Esophagus squamous epithelium (tissue), 5 donors: Measurements from ENCODE around the gene TBX3. TPM values are rescaled to one million over a fixed set of nuclear protein-coding genes. Genes with fewer than 3 reads are reported as not detected.

Experiments
- DNase-seq: peaks from one replicate; lab custom pipeline; 2025; lab: John Stamatoyannopoulos, UW
- H3K27ac ChIP-seq, 4 donors: fragments of 200-600 bp; sonication (generic); one replicate each; pipeline ENCODE4 v1.5.1; 2016 to 2019; ENCODE audit warnings: mild to moderate bottlenecking in 1 of 4
- H3K27me3 ChIP-seq, 4 donors: fragments of 200-600 bp; sonication (generic); 1 replicate in 3 of 4; 2 replicates in 1 of 4; pipeline versions ENCODE4 v1.5.1 to v1.6.0; 2017 to 2021; ENCODE audit warnings: antibody characterized with exemption in 1 of 4
- H3K36me3 ChIP-seq, 3 donors: fragments of 200-600 bp; sonication (generic); one replicate each; pipeline ENCODE4 v1.5.1; 2016 to 2019
- H3K4me1 ChIP-seq, 3 donors: fragments of 200-600 bp; sonication (generic); one replicate each; pipeline ENCODE4 v1.5.1; 2017 to 2019
- H3K4me3 ChIP-seq, 4 donors: fragments of 200-600 bp; sonication (generic); 1 replicate in 3 of 4; 2 replicates in 1 of 4; pipeline ENCODE4 v1.5.1; 2016 to 2019; ENCODE audit warnings: mild to moderate bottlenecking in 2 of 4, moderate library complexity in 1 of 4
- H3K9me3 ChIP-seq, 3 donors: fragments of 200-600 bp; sonication (generic); one replicate each; pipeline ENCODE4 v1.5.1; 2016 to 2019
- POLR2A ChIP-seq, 4 donors: fragments of 450-650 bp; IDR thresholded peaks; one replicate each; pipeline ENCODE4 v1.6.1; 2017; ENCODE audit warnings: antibody characterized with exemption in 4 of 4, mild to moderate bottlenecking in 4 of 4, moderate library complexity in 3 of 4
- WGBS, 2 donors: methylation state at CpG; one replicate each; pipeline ENCODE4 v1.1.5; 2018; 5-methylcytosine and 5-hydroxymethylcytosine counted together
- intact Hi-C: fragments of 100-400 bp; cut with DNase I; formaldehyde crosslinking; loops from one replicate; pipeline ENCODE4 v1.15.0; 2022
- total RNA-seq, 4 donors: library from RNA; depleted of rRNA; stranded (reverse); fragments of >200 nt; gene quantifications; one replicate each; pipeline ENCODE4 v1.1.0, GENCODE V29; 2016
- TF ChIP-seq, protein P1 (sequence below), 6 experiments: fragments of 450-650 bp in 4 of 6; fragments of 200-600 bp in 2 of 6; sonication (generic) in 2 of 6; IDR thresholded peaks; one replicate each; pipeline ENCODE4 v1.5.1; 2016 to 2019; ENCODE audit warnings: antibody characterized with exemption in 6 of 6, mild to moderate bottlenecking in 4 of 6, moderate library complexity in 4 of 6
- donor health status: DM: yes; HTN: yes; CAD: no.

TBX3 gene
- total RNA-seq, 4 donors from 2014 or later = 2.0 to 2.5 (median 2.4) TPM

- intact Hi-C loops = no loop called here
- Histone ChIP-seq H3K4me3 (peak overlapping the region in 3 of 4 donors; percentile 55 to 78 (median 70)), H3K27me3 (peaks cover 0 to 67% (median under 1%) of the 10 kb centered on the region in 4 donors)
Observed at GRCh38 chr12:114680604-114681069, 3.3 kb downstream of the TBX3 start.

GRCh38 chr12:114679942-114680341 is 4.0 kb downstream of the TBX3 start:
- 73 to 80% methylated on average over 11 of the region's 11 CpGs for WGBS, 2 donors
- H3K4me3 ChIP-seq = peak overlapping the region in 3 of 4 donors; percentile 55 to 78 (median 70)
- no peaks in the 10 kb centered on the region for H3K9me3 ChIP-seq
- intact Hi-C loops = no loop called here
- H3K27me3 ChIP-seq = peaks cover 0 to 64% (median 0%) of the 10 kb centered on the region in 4 donors
- H3K36me3 ChIP-seq = peaks cover 0 to 20% (median 0%) of the 10 kb centered on the region in 3 donors
- H3K4me1 ChIP-seq = peaks cover 2 to 56% (median 11%) of the 10 kb centered on the region in 3 donors
- no peak for DNase-seq
- TF ChIP-seq, protein P1, sequence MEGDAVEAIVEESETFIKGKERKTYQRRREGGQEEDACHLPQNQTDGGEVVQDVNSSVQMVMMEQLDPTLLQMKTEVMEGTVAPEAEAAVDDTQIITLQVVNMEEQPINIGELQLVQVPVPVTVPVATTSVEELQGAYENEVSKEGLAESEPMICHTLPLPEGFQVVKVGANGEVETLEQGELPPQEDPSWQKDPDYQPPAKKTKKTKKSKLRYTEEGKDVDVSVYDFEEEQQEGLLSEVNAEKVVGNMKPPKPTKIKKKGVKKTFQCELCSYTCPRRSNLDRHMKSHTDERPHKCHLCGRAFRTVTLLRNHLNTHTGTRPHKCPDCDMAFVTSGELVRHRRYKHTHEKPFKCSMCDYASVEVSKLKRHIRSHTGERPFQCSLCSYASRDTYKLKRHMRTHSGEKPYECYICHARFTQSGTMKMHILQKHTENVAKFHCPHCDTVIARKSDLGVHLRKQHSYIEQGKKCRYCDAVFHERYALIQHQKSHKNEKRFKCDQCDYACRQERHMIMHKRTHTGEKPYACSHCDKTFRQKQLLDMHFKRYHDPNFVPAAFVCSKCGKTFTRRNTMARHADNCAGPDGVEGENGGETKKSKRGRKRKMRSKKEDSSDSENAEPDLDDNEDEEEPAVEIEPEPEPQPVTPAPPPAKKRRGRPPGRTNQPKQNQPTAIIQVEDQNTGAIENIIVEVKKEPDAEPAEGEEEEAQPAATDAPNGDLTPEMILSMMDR (IDR thresholded peaks at IDR 0.05) = no peak
- no peak for TF ChIP-seq POLR2A (IDR thresholded peaks at IDR 0.05)
- no peak overlapping the region for H3K27ac ChIP-seq

More at GRCh38 chr12:114680604-114681069, 3.3 kb downstream of the TBX3 start:
- H3K27ac ChIP-seq = peak overlapping the region in 2 of 4 donors; percentile 92 to 94
- TF ChIP-seq, protein P1 (IDR thresholded peaks at IDR 0.05) = no peak
- TF ChIP-seq POLR2A (IDR thresholded peaks at IDR 0.05) = no peak
- H3K36me3 ChIP-seq = peaks cover 0 to 20% (median 0%) of the 10 kb centered on the region in 3 donors
- no peak for DNase-seq
- peaks cover 4 to 56% (median 11%) of the 10 kb centered on the region in 3 donors for H3K4me1 ChIP-seq
- WGBS, 2 donors = 60 to 63% methylated on average over 11 of the region's 11 CpGs
- H3K9me3 ChIP-seq = no peaks in the 10 kb centered on the region

DNA sequence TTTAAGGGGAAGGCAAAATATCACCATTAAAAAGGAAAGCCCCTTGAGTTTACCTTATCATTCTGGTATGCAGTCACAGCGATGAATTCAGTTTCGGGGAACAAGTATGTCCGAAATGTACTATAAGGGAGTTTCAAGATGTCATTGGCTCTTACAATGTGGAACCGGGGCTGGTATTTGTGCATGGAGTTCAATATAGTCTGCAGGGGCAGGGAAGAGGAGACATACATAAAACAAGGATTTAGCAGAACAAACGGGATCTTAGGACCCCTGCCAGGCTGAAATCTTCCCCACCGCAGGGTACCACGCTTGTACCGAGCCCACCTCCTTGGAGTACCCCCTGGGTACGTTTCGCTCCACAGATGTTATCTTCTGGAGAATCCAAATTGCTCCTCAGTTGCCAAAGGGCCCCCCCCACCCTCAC is 4.5 kb downstream of the TBX3 start:
- no peak for DNase-seq
- H3K27ac ChIP-seq = no peak overlapping the region
- H3K4me1 ChIP-seq = peaks cover 0 to 52% (median 11%) of the 10 kb centered on the region in 3 donors

GRCh38 chr12:114678718-114679117 is 5.3 kb downstream of the TBX3 start:
- no peaks in the 10 kb centered on the region for H3K9me3 ChIP-seq
- H3K27ac ChIP-seq = no peak overlapping the region
- intact Hi-C loops = no loop called here
- no peak for DNase-seq
- H3K4me1 ChIP-seq = peaks cover 0 to 46% (median 11%) of the 10 kb centered on the region in 3 donors
- H3K36me3 ChIP-seq = peaks cover 0 to 32% (median 0%) of the 10 kb centered on the region in 3 donors
- TF ChIP-seq, protein P1 (IDR thresholded peaks at IDR 0.05) = no peak
- no peak for TF ChIP-seq POLR2A (IDR thresholded peaks at IDR 0.05)
- 68 to 90% methylated on average over 2 of the region's 2 CpGs for WGBS, 2 donors
- H3K27me3 ChIP-seq = peaks cover 0 to 64% (median 0%) of the 10 kb centered on the region in 4 donors
- no peak overlapping the region for H3K4me3 ChIP-seq

More for the DNA sequence above, 4.5 kb downstream of the TBX3 start:
- WGBS, 2 donors = 59 to 89% methylated on average over 10 of the region's 10 CpGs
- no peak for TF ChIP-seq POLR2A (IDR thresholded peaks at IDR 0.05)
- TF ChIP-seq, protein P1 (IDR thresholded peaks at IDR 0.05) = no peak
- H3K9me3 ChIP-seq = no peaks in the 10 kb centered on the region
- H3K36me3 ChIP-seq = peaks cover 0 to 24% (median 0%) of the 10 kb centered on the region in 3 donors
- no peak overlapping the region for H3K4me3 ChIP-seq
- peaks cover 0 to 64% (median 0%) of the 10 kb centered on the region in 4 donors for H3K27me3 ChIP-seq
- intact Hi-C loops = no loop called here

DNA sequence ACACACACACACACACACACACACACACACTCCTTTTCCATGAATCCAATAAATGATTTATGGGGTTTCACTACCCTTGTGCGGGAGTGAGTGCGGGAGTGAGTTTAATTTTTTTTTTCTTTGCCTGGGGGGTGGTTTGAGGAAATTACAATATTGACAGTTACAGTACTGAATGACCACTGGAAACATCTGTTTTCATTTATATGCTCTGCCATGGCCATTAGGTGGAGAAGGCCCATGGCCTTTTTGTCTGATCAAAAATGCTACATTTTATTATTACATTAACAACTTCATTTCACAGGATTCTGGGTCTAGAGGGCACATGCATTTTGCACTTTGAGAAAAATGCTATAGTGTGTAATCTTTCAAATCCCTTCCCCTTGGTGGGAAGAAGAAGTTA is 5.9 kb downstream of the TBX3 start:
- Histone ChIP-seq H3K27ac (no peak overlapping the region), H3K36me3 (peaks cover 0 to 34% (median 0%) of the 10 kb centered on the region in 3 donors), H3K9me3 (no peaks in the 10 kb centered on the region), H3K27me3 (peaks cover 0 to 63% (median 0%) of the 10 kb centered on the region in 4 donors), H3K4me1 (peaks cover 0 to 43% (median 7%) of the 10 kb centered on the region in 3 donors), H3K4me3 (no peak overlapping the region)
- TF ChIP-seq POLR2A (IDR thresholded peaks at IDR 0.05) = no peak
- TF ChIP-seq, protein P1 (IDR thresholded peaks at IDR 0.05) = no peak
- 73 to 93% methylated on average over 2 of the region's 2 CpGs for WGBS, 2 donors
- no peak for DNase-seq
- intact Hi-C loops = no loop called here
